GM12878 (cell line): ENCODE data around the gene PCDHGA4. TPM values are rescaled to one million over a fixed set of nuclear protein-coding genes. Genes with fewer than 3 reads are reported as not detected.

Experiments
- ATAC-seq: fragments of 200-7000 bp; cut with Tn5 transposase; 3 replicates; pipeline ENCODE4 v1.9.1; 2020; ENCODE audit warnings: mild to moderate bottlenecking, moderate library complexity
- Bru-seq: library from RNA; stranded (reverse); fragments of 400-500 nt; gene quantifications from one replicate; lab custom pipeline; 2021; lab: Mats Ljungman, UMichigan
- BruChase-seq, 2 experiments: library from RNA; stranded (reverse); fragments of 400-500 nt; gene quantifications; one replicate each; lab custom pipeline; 2021; lab: Mats Ljungman, UMichigan
- BruUV-seq: library from RNA; stranded (reverse); fragments of 400-500 nt; replicated peaks from 2 replicates; lab custom pipeline; 2021; lab: Mats Ljungman, UMichigan
- CTCF ChIA-PET: fragments of 300-600 bp; sonication (Branson Sonifier 250); formaldehyde crosslinking; extraction: SDS; loops from one replicate; lab custom pipeline; 2021; ENCODE audit warnings: inconsistent platforms; lab: Yijun Ruan, JAX
- POLR2A ChIA-PET: fragments of 350-600 bp; formaldehyde crosslinking; extraction: SDS; loops from one replicate; lab custom pipeline; 2021; ENCODE audit warnings: inconsistent platforms; lab: Charles Lee
- RAD21 ChIA-PET: fragments of 300-600 bp; sonication (Branson Sonifier 250); formaldehyde crosslinking; loops from one replicate; lab custom pipeline; 2023; ENCODE audit warnings: antibody characterized with exemption; ENCODE audit not compliant: unreplicated experiment; lab: Charles Lee
- SMC1A ChIA-PET: fragments of 300-600 bp; sonication (Branson Sonifier 250); formaldehyde crosslinking; loops from one replicate; lab custom pipeline; 2023; ENCODE audit not compliant: unreplicated experiment, uncharacterized antibody; lab: Charles Lee
- DNase-seq: peaks from one replicate; pipeline ENCODE4 v3.0.0-alpha.2; 2011; ENCODE audit warnings: low read depth, low spot score
- FAIRE-seq: peaks from 3 replicates; lab custom pipeline; 2011; peaks lifted over from hg19 to GRCh38; lab: Jason Lieb, UNC
- H2AFZ ChIP-seq: 2 replicates; pipeline ENCODE4 v1.6.0; 2011; ENCODE audit warnings: low read depth, low read length, control low read depth; ENCODE audit not compliant: control insufficient read depth
- H3K27ac ChIP-seq: 2 replicates; pipeline ENCODE4 v1.5.1; 2011; ENCODE audit warnings: control low read depth; ENCODE audit not compliant: control insufficient read depth, insufficient read depth
- H3K27me3 ChIP-seq, 2 experiments: replicated peaks in 1 of 2; 2 replicates each; pipeline versions ENCODE4 v1.6.0 to v1.6.1; 2011; ENCODE audit warnings: low read length in 1 of 2; ENCODE audit not compliant: control insufficient read depth in 2 of 2, insufficient read depth in 2 of 2
- H3K36me3 ChIP-seq, 2 experiments: 2 replicates each; pipeline ENCODE4 v1.5.1; 2011; ENCODE audit warnings: low read length in 1 of 2; ENCODE audit not compliant: control insufficient read depth in 2 of 2, insufficient read depth in 2 of 2
- H3K4me1 ChIP-seq: 2 replicates; pipeline ENCODE4 v1.6.1; 2011; ENCODE audit warnings: mild to moderate bottlenecking, low read length, moderate library complexity, mixed read lengths; ENCODE audit not compliant: control insufficient read depth, insufficient read depth
- H3K4me2 ChIP-seq: 2 replicates; pipeline ENCODE4 v1.6.0; 2011; ENCODE audit warnings: control low read depth; ENCODE audit not compliant: control insufficient read depth, insufficient read depth
- H3K4me3 ChIP-seq: fragments of 200-600 bp; sonication (generic); 2 replicates; pipeline ENCODE4 v1.5.1; 2016
- H3K79me2 ChIP-seq: 2 replicates; pipeline ENCODE4 v1.6.0; 2011; ENCODE audit warnings: low read length; ENCODE audit not compliant: control insufficient read depth, insufficient read depth
- H3K9ac ChIP-seq: 2 replicates; pipeline ENCODE4 v1.8.0; 2011; ENCODE audit warnings: low read length, control low read depth, mixed read lengths; ENCODE audit not compliant: control insufficient read depth, insufficient read depth
- H3K9me3 ChIP-seq: replicated peaks from 3 replicates; pipeline ENCODE4 v1.5.1; 2011; ENCODE audit warnings: mild to moderate bottlenecking, low read length; ENCODE audit not compliant: control insufficient read depth, insufficient read depth
- H4K20me1 ChIP-seq: 2 replicates; pipeline ENCODE4 v1.6.0; 2011; ENCODE audit not compliant: control insufficient read depth, insufficient read depth
- RAD21 ChIP-seq: IDR thresholded peaks from 2 replicates; pipeline ENCODE4 v1.6.1; 2011; ENCODE audit warnings: mild to moderate bottlenecking, low read depth, low read length, moderate library complexity; ENCODE audit not compliant: insufficient read depth
- TARDBP ChIP-seq: IDR thresholded peaks from 2 replicates; pipeline ENCODE4 v1.6.1; 2016; ENCODE audit warnings: borderline replicate concordance
- WGBS: methylation state at CpG from one replicate; pipeline ENCODE4 v1.1.6; 2016; ENCODE audit warnings: low lambda C conversion rate; ENCODE audit not compliant: insufficient replicate concordance, insufficient coverage; ENCODE audit errors: missing lambda C conversion rate; 5-methylcytosine and 5-hydroxymethylcytosine counted together
- in situ Hi-C: fragments of 300-500 bp; cut with MboI; formaldehyde crosslinking; loops from 9 replicates; pipeline ENCODE4 v1.14.3; 2018; ENCODE audit warnings: mixed read lengths
- intact Hi-C: fragments of 100-400 bp; cut with micrococcal nuclease; formaldehyde crosslinking; loops from one replicate; pipeline ENCODE4 v1.14.2; 2022; ENCODE audit not compliant: unreplicated experiment
- long read RNA-seq, 2 experiments: library from polyadenylated mRNA; unstranded; transcript quantifications; one replicate each; pipeline ENCODE4 v2.0.0, GENCODE V29; 2019 to 2020
- polyA minus RNA-seq, 3 experiments: library from RNA; depleted of rRNA, polyadenylated mRNA; stranded (reverse); fragments of >200 nt; gene quantifications; 2 replicates each; pipeline ENCODE4 v1.2.3, GENCODE V29; 2011
- polyA plus RNA-seq, 11 experiments: library from polyadenylated mRNA; depleted of rRNA in 4 of 11; unstranded in 6 of 11; stranded (reverse) in 5 of 11; fragments of >200 nt; fragmentation: Nextera tagmentation in 4 of 11; fragmentation: Illumina TruSeq in 1 of 11; extraction: Ambion mirVana in 4 of 11; extraction: Trizol in 1 of 11; gene quantifications; 1 replicate in 1 of 11; 2 replicates in 10 of 11; pipeline versions ENCODE4 v1.2.1 to v1.2.3, GENCODE V29; 2011 to 2016; ENCODE audit warnings: inconsistent platforms in 2 of 11, missing spikeins in 2 of 11, low read depth in 1 of 11
- total RNA-seq, 4 experiments: library from RNA; depleted of rRNA in 3 of 4; stranded (reverse); fragments of >200 nt in 3 of 4; fragmentation: Illumina TruSeq in 1 of 4; extraction: Trizol in 1 of 4; gene quantifications; 2 replicates each; pipeline versions ENCODE4 v1.2.1 to v1.2.3, GENCODE V29; 2013 to 2021
- TF ChIP-seq, protein P1 (sequence below), 3 experiments: IDR thresholded peaks in 2 of 3; conservative IDR thresholded peaks in 1 of 3; 2 replicates each; pipeline ENCODE4 v1.5.1; 2011; ENCODE audit warnings: low read depth in 3 of 3, low read length in 3 of 3, mild to moderate bottlenecking in 3 of 3, control low read depth in 2 of 3, moderate library complexity in 2 of 3, inconsistent platforms in 1 of 3, mixed read lengths in 1 of 3; ENCODE audit not compliant: control insufficient read depth in 2 of 3, insufficient read depth in 1 of 3; ENCODE audit errors: extremely low read depth in 1 of 3

PCDHGA4 gene
- 3.8 and 4.0 TPM in 2 replicates for total RNA-seq (2013; cell fraction: nucleolus; rRNA removed)
- 0.11 TPM in 2 replicates for total RNA-seq (2014; rRNA removed)
- total RNA-seq (2014; rRNA removed; fragmentation: Illumina TruSeq; extraction: Trizol): 0.09 and 0.18 TPM in 2 replicates
- total RNA-seq (2021): 0.13 TPM in 1 of 2 replicates, not detected in the other
- polyA plus RNA-seq (2011; ENCODE audit: low read depth): not detected
- polyA plus RNA-seq (2011; rRNA removed): 0.10 and 0.14 TPM in 2 replicates
- polyA plus RNA-seq (2011; cell fraction: cytosol; rRNA removed): 0.13 TPM in 2 replicates
- polyA plus RNA-seq (2011; cell fraction: nucleus; rRNA removed): 0.42 and 0.47 TPM in 2 replicates
- polyA plus RNA-seq (2012): 0.04 and 0.05 TPM in 2 replicates
- 0.13 and 0.33 TPM in 2 replicates for polyA plus RNA-seq (2014; fragmentation: Illumina TruSeq; extraction: Trizol)
- polyA plus RNA-seq (2014; fragmentation: Nextera tagmentation; extraction: Ambion mirVana): not detected
- polyA plus RNA-seq (2014; rRNA removed): 0.12 and 0.19 TPM in 2 replicates
- polyA plus RNA-seq (2016; fragmentation: Nextera tagmentation; extraction: Ambion mirVana): under 1 TPM in 1 of 2 experiments, not detected in 1; 0.17 TPM
- polyA minus RNA-seq (2011; rRNA and poly(A)+ RNA removed): 0.29 and 0.88 TPM in 2 replicates
- polyA minus RNA-seq (2011; cell fraction: cytosol; rRNA and poly(A)+ RNA removed): not detected in 2 replicates
- 0.97 and 1.1 TPM in 2 replicates for polyA minus RNA-seq (2011; cell fraction: nucleus; rRNA and poly(A)+ RNA removed)
- percentile 23 among the genes with signal in this experiment for Bru-seq, nascent RNA
- BruChase-seq, experiment 1, labeled RNA remaining after a 6-hour chase: percentile 28 among the genes with signal in this experiment
- percentile 27 among the genes with signal in this experiment for BruChase-seq, experiment 2, labeled RNA remaining after a 2-hour chase
- long read RNA-seq, experiment 1: 0 reads
- long read RNA-seq, experiment 2, partial matches to known transcripts: 0 of 1 reads
- long read RNA-seq, experiment 2, other reads (novel, unspliced or antisense): 1 of 1 reads

GRCh38 chr5:141354900-141355469 is at the start of gene PCDHGA4:
Gene PCDHGA4, plus strand, starts transcription at chr5:141355021. Its CDS starts 87 bp downstream, at chr5:141355108.
- Histone ChIP-seq H2AFZ (no peak within 1 kb of the TSS), H3K27ac (no peak within 1 kb of the TSS), H4K20me1 (no peaks in the 10 kb centered on the region), H3K9me3 (peaks cover under 1% of the 10 kb centered on the region; the same call in 2 of the 3 replicates), H3K36me3 (no peaks in the 10 kb centered on the region), H3K27me3 (no peaks in the 10 kb centered on the region), H3K4me3 (no peak within 1 kb of the TSS), H3K9ac (no peak within 1 kb of the TSS), H3K79me2 (no peaks in the 10 kb centered on the region), H3K4me1 (no peaks in the 10 kb centered on the region), H3K4me2 (no peak within 1 kb of the TSS)
- no TSS peak for BruUV-seq
- no peak for ATAC-seq
- SMC1A ChIA-PET: no interaction called here
- TF ChIP-seq RAD21 (peak; percentile 14; the same call in 1 of the 2 replicates), TARDBP (no peak)
- TF ChIP-seq, protein P1, sequence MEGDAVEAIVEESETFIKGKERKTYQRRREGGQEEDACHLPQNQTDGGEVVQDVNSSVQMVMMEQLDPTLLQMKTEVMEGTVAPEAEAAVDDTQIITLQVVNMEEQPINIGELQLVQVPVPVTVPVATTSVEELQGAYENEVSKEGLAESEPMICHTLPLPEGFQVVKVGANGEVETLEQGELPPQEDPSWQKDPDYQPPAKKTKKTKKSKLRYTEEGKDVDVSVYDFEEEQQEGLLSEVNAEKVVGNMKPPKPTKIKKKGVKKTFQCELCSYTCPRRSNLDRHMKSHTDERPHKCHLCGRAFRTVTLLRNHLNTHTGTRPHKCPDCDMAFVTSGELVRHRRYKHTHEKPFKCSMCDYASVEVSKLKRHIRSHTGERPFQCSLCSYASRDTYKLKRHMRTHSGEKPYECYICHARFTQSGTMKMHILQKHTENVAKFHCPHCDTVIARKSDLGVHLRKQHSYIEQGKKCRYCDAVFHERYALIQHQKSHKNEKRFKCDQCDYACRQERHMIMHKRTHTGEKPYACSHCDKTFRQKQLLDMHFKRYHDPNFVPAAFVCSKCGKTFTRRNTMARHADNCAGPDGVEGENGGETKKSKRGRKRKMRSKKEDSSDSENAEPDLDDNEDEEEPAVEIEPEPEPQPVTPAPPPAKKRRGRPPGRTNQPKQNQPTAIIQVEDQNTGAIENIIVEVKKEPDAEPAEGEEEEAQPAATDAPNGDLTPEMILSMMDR (IDR thresholded peaks at IDR 0.05 in 2 of 3, conservative IDR thresholded peaks at IDR 0.05 in 1 of 3; ENCODE audit: control insufficient read depth in 2 of 3, extremely low read depth in 1 of 3, insufficient read depth in 1 of 3, low read depth in 3 of 3, low read length in 3 of 3): peak; percentile 15 to 28 (median 19); a peak in 3 of 6 replicates
- 65% methylated on average over 29 of the region's 29 CpGs for WGBS
- RAD21 ChIA-PET: interaction anchor here (1.4 kb wide), 1 partner anchor 58 kb away, joined by 5 read pairs; the partner anchor contains the start of gene PCDHGA10
- CTCF ChIA-PET: interaction anchor here (1.3 to 1.6 kb wide), 4 partner anchors 9 to 209 kb away, joined by 3 to 6 read pairs (median 4); partner anchors contain the start of gene PCDHGB3
- no peak for DNase-seq
- in situ Hi-C loops (no loop called here), intact Hi-C loops (no loop called here)
- FAIRE-seq: no peak
- POLR2A ChIA-PET: no interaction called here
